Measurements from ENCODE around the gene KCNQ1. TPM values are rescaled to one million over a fixed set of nuclear protein-coding genes. Genes with fewer than 3 reads are reported as not detected.

KCNQ1 gene
- total and polyA plus RNA-seq, 2 of the 13 experiments (the other 11 are each of a cell fraction or from before 2014, with no cell fraction given), result 0.02 to 0.08 TPM

GRCh38 chr11:2413742-2414579 is 30.8 kb upstream of the KCNQ1 start:
- Histone ChIP-seq H3K79me2 (ENCODE audit: insufficient read depth, low read length) (no peaks in the 10 kb centered on the region), H3K9me3 (ENCODE audit: low read length) (no peaks in the 10 kb centered on the region), H3K27ac (ENCODE audit: extremely low read length, insufficient read depth, low read length) (no peak overlapping the region), H2AFZ (ENCODE audit: low read length) (no peak overlapping the region), H3K4me2 (ENCODE audit: low read depth, low read length) (no peak overlapping the region), H3K27me3 (ENCODE audit: control insufficient read depth in 1 of 2, insufficient read depth in 2 of 2, low read length in 2 of 2) (peaks cover 0 to 1% of the 10 kb centered on the region in 2 experiments; a peak in 1 of 5 replicates), H3K4me3 (replicated peaks in 1 of 3; ENCODE audit: insufficient read depth in 1 of 3, low read depth in 2 of 3, low read length in 3 of 3) (no peak overlapping the region), H3K4me1 (ENCODE audit: insufficient read depth, low read length) (peaks cover 42% of the 10 kb centered on the region), H4K20me1 (ENCODE audit: insufficient read depth, low read length) (no peaks in the 10 kb centered on the region), H3K9ac (ENCODE audit: insufficient read depth, low read depth, low read length) (no peak overlapping the region), H3K36me3 (replicated peaks in 1 of 2; ENCODE audit: control insufficient read depth in 1 of 2, insufficient read depth in 2 of 2, low read length in 2 of 2) (no peaks in the 10 kb centered on the region)
- 76% methylated on average over 22 of the region's 43 CpGs for WGBS (ENCODE audit: low lambda C conversion rate)
- intact Hi-C loops (cut with micrococcal nuclease; ENCODE audit: unreplicated experiment), result no loop called here
- TF ChIP-seq, protein P1, sequence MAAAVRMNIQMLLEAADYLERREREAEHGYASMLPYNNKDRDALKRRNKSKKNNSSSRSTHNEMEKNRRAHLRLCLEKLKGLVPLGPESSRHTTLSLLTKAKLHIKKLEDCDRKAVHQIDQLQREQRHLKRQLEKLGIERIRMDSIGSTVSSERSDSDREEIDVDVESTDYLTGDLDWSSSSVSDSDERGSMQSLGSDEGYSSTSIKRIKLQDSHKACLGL (CRISPR knock-in tag; IDR thresholded peaks at IDR 0.05), result no peak
- DNase-seq (ENCODE audit: low spot score) (no peak), ATAC-seq (no peak), FAIRE-seq (no peak)
- ChIA-PET POLR2A (interaction anchor here (5.7 kb wide), 1 partner anchor 13 kb away, joined by 49 read pairs; the partner anchor contains the start of gene TSSC4), CTCF (ENCODE audit: low intra/inter-chr PET ratio, low total read pairs) (interaction anchor here (1.1 kb wide), 1 partner anchor 109 kb away, joined by 3 read pairs; no protein-coding TSS in a partner anchor)
- in situ Hi-C loops (cut with HindIII; ENCODE audit: extremely low pct_ligation_motif_present, low pct_unique_long_range_greater_than_20kb), result no loop called here
- no TSS peak for BruUV-seq (replicated peaks)

DNA sequence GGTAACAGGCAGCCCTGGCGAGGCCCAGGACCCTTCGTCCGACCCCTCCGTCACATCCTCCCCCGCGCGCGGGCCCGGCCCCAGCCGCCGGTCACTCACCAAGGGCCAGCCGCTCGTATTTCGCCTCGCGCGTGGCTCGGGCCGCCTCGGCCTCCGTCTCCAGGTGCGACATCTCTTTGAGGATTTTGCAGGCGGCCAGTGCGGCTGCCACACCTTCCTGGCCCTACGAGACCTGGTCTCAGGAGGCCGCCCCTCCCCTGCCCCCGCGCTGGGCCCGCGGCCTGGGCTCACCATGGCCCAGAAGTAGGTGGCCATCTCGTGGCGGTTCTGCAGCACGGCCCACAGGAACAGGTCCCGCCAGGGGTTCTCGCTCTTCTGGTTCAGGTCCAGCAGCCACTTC is 30.2 kb upstream of the KCNQ1 start:
- no peak for FAIRE-seq
- CTCF ChIA-PET (ENCODE audit: low intra/inter-chr PET ratio, low total read pairs), result interaction anchor here (1.1 kb wide), 1 partner anchor 110 kb away, joined by 3 read pairs; no protein-coding TSS in a partner anchor
- Histone ChIP-seq H3K79me2 (ENCODE audit: insufficient read depth, low read length) (no peaks in the 10 kb centered on the region), H3K4me2 (ENCODE audit: low read depth, low read length) (no peak overlapping the region), H3K36me3 (replicated peaks in 1 of 2; ENCODE audit: control insufficient read depth in 1 of 2, insufficient read depth in 2 of 2, low read length in 2 of 2) (no peaks in the 10 kb centered on the region), H3K9me3 (ENCODE audit: low read length) (no peaks in the 10 kb centered on the region), H3K9ac (ENCODE audit: insufficient read depth, low read depth, low read length) (no peak overlapping the region), H2AFZ (ENCODE audit: low read length) (no peak overlapping the region), H4K20me1 (ENCODE audit: insufficient read depth, low read length) (no peaks in the 10 kb centered on the region), H3K27me3 (ENCODE audit: control insufficient read depth in 1 of 2, insufficient read depth in 2 of 2, low read length in 2 of 2) (peaks cover 0 to 1% of the 10 kb centered on the region in 2 experiments; a peak in 1 of 5 replicates), H3K27ac (ENCODE audit: extremely low read length, insufficient read depth, low read length) (no peak overlapping the region), H3K4me1 (ENCODE audit: insufficient read depth, low read length) (peaks cover 35% of the 10 kb centered on the region), H3K4me3 (replicated peaks in 1 of 3; ENCODE audit: insufficient read depth in 1 of 3, low read depth in 2 of 3, low read length in 3 of 3) (no peak overlapping the region)
- ATAC-seq, result no peak
- POLR2A ChIA-PET, result no interaction called here
- 89% methylated on average over 33 of the region's 35 CpGs for WGBS (ENCODE audit: low lambda C conversion rate)
- no TSS peak for BruUV-seq (replicated peaks)
- no peak for DNase-seq (ENCODE audit: low spot score)
- in situ Hi-C loops (cut with HindIII; ENCODE audit: extremely low pct_ligation_motif_present, low pct_unique_long_range_greater_than_20kb) (loop anchor here (5.0 kb wide), 2 partner anchors 102 to 212 kb away; no protein-coding TSS in a partner anchor), intact Hi-C loops (cut with micrococcal nuclease; ENCODE audit: unreplicated experiment) (no loop called here)
- TF ChIP-seq SIX1 (CRISPR knock-in tag; IDR thresholded peaks at IDR 0.05; ENCODE audit: borderline replicate concordance) (no peak), MEIS2 (CRISPR knock-in tag; IDR thresholded peaks at IDR 0.05) (no peak), KLF11 (CRISPR knock-in tag; IDR thresholded peaks at IDR 0.05) (no peak), ZSCAN5A (CRISPR knock-in tag; IDR thresholded peaks at IDR 0.05; ENCODE audit: borderline replicate concordance) (no peak), KLF16 (CRISPR knock-in tag; IDR thresholded peaks at IDR 0.05) (no peak), NFYB (CRISPR knock-in tag; IDR thresholded peaks at IDR 0.05) (no peak), GTF2F1 (IDR thresholded peaks at IDR 0.05; ENCODE audit: low read length) (no peak), HNRNPLL (IDR thresholded peaks at IDR 0.05; ENCODE audit: low read depth, low read length, poor library complexity, severe bottlenecking) (no peak), ZNF704 (CRISPR knock-in tag; IDR thresholded peaks at IDR 0.05; ENCODE audit: borderline replicate concordance) (no peak)

All from HepG2 (cell line).